ENCODE data around the gene KIF23. TPM values are rescaled to one million over a fixed set of nuclear protein-coding genes. Genes with fewer than 3 reads are reported as not detected.

The KIF23 gene
- total RNA-seq, 2 donors from 2014 or later = 45.0 to 120 TPM

GRCh38 chr15:69467636-69468035 is 53.5 kb downstream of the KIF23 start:
- Mint-ChIP-seq H3K27ac (peak overlapping the region; percentile 80 to 93), H3K9me3 (no peaks in the 10 kb centered on the region), H3K36me3 (no peaks in the 10 kb centered on the region)
- DNase-seq (ENCODE audit: low spot score in 2 of 2) (no peak), ATAC-seq (no peak)

- peak overlapping the region; percentile 80 to 93 for H3K27ac Mint-ChIP-seq
- ATAC-seq (peak; percentile 95 to 97), DNase-seq (ENCODE audit: low spot score in 2 of 2) (peak; percentile 76 to 82)
- no peaks in the 10 kb centered on the region for H3K36me3 Mint-ChIP-seq
- H3K9me3 Mint-ChIP-seq = no peaks in the 10 kb centered on the region
These were observed 54.3 kb downstream of the KIF23 start for GRCh38 chr15:69468241-69469121.

- ATAC-seq (no peak), DNase-seq (ENCODE audit: low spot score in 2 of 2) (no peak)
- Mint-ChIP-seq H3K36me3 (no peaks in the 10 kb centered on the region), H3K27ac (peak overlapping the region; percentile 80 to 93), H3K9me3 (no peaks in the 10 kb centered on the region)
These were observed 55.5 kb downstream of the KIF23 start for GRCh38 chr15:69469467-69470201.

- Mint-ChIP-seq H3K36me3 (no peaks in the 10 kb centered on the region), H3K9me3 (no peaks in the 10 kb centered on the region), H3K27ac (no peak overlapping the region)
- ATAC-seq (no peak), DNase-seq (ENCODE audit: low spot score in 2 of 2) (no peak)
These were observed 57.9 kb downstream of the KIF23 start for GRCh38 chr15:69472046-69472445.

GRCh38 chr15:69472562-69472961 is 58.4 kb downstream of the KIF23 start:
- no peak overlapping the region for H3K27ac Mint-ChIP-seq
- H3K36me3 Mint-ChIP-seq = no peaks in the 10 kb centered on the region
- H3K9me3 Mint-ChIP-seq = no peaks in the 10 kb centered on the region
- DNase-seq (ENCODE audit: low spot score in 2 of 2) (no peak), ATAC-seq (no peak)

- ATAC-seq (no peak), DNase-seq (ENCODE audit: low spot score in 2 of 2) (no peak)
- H3K9me3 Mint-ChIP-seq = no peaks in the 10 kb centered on the region
- peaks cover under 1% of the 10 kb centered on the region in 2 donors for H3K36me3 Mint-ChIP-seq
- H3K27ac Mint-ChIP-seq = peak overlapping the region in 1 of 2 donors; percentile 77
These were observed 60.1 kb downstream of the KIF23 start for GRCh38 chr15:69474291-69474690.

GRCh38 chr15:69474846-69475455 is 60.8 kb downstream of the KIF23 start:
- peaks cover 0 to 6% of the 10 kb centered on the region in 2 donors for H3K9me3 Mint-ChIP-seq
- no peak for DNase-seq (ENCODE audit: low spot score in 2 of 2)
- peaks cover 5 to 6% of the 10 kb centered on the region in 2 donors for H3K36me3 Mint-ChIP-seq
- H3K27ac Mint-ChIP-seq = no peak overlapping the region
- peak in 1 of 2 donors; percentile 41 for ATAC-seq

- peaks cover 0 to 6% of the 10 kb centered on the region in 2 donors for H3K9me3 Mint-ChIP-seq
- DNase-seq (ENCODE audit: low spot score in 2 of 2) = peak; percentile 71 to 81
- peak; percentile 72 to 75 for ATAC-seq
These were observed 61.7 kb downstream of the KIF23 start for GRCh38 chr15:69475769-69476358.

GRCh38 chr15:69476704-69477473 is 62.7 kb downstream of the KIF23 start:
- peaks cover 0 to 6% of the 10 kb centered on the region in 2 donors for H3K9me3 Mint-ChIP-seq
- ATAC-seq (no peak), DNase-seq (ENCODE audit: low spot score in 2 of 2) (no peak)
- H3K27ac Mint-ChIP-seq = no peak overlapping the region
- H3K36me3 Mint-ChIP-seq = peaks cover 5 to 6% of the 10 kb centered on the region in 2 donors

More at GRCh38 chr15:69475769-69476358, 61.7 kb downstream of the KIF23 start:
- Mint-ChIP-seq H3K36me3 (peaks cover 5 to 6% of the 10 kb centered on the region in 2 donors), H3K27ac (no peak overlapping the region)

GRCh38 chr15:69478259-69478781 is 64.2 kb downstream of the KIF23 start:
- H3K27ac Mint-ChIP-seq = no peak overlapping the region
- DNase-seq (ENCODE audit: low spot score in 2 of 2) (peak in 1 of 2 donors; percentile 67), ATAC-seq (peak; percentile 36 to 67)
- peaks cover 5 to 6% of the 10 kb centered on the region in 2 donors for H3K36me3 Mint-ChIP-seq
- H3K9me3 Mint-ChIP-seq = peaks cover 0 to 6% of the 10 kb centered on the region in 2 donors

GRCh38 chr15:69479081-69479480 is 64.9 kb downstream of the KIF23 start:
- ATAC-seq (no peak), DNase-seq (ENCODE audit: low spot score in 2 of 2) (no peak)
- Mint-ChIP-seq H3K36me3 (peaks cover 5 to 6% of the 10 kb centered on the region in 2 donors), H3K27ac (no peak overlapping the region), H3K9me3 (peaks cover 0 to 6% of the 10 kb centered on the region in 2 donors)

GRCh38 chr15:69479971-69480370 is 65.8 kb downstream of the KIF23 start:
- no peak for DNase-seq (ENCODE audit: low spot score in 2 of 2)
- peaks cover 0 to 6% of the 10 kb centered on the region in 2 donors for H3K9me3 Mint-ChIP-seq
- peaks cover 5 to 6% of the 10 kb centered on the region in 2 donors for H3K36me3 Mint-ChIP-seq
- H3K27ac Mint-ChIP-seq = no peak overlapping the region
- no peak for ATAC-seq

GRCh38 chr15:69480932-69481331 is 66.8 kb downstream of the KIF23 start:
- no peak overlapping the region for H3K27ac Mint-ChIP-seq
- peaks cover 2 to 6% of the 10 kb centered on the region in 2 donors for H3K9me3 Mint-ChIP-seq
- H3K36me3 Mint-ChIP-seq = peaks cover 6 to 10% of the 10 kb centered on the region in 2 donors
- no peak for ATAC-seq
- no peak for DNase-seq (ENCODE audit: low spot score in 2 of 2)

GRCh38 chr15:69482686-69483256 is 68.6 kb downstream of the KIF23 start:
- H3K27ac Mint-ChIP-seq = no peak overlapping the region
- no peak for ATAC-seq
- peaks cover 3 to 6% of the 10 kb centered on the region in 2 donors for H3K9me3 Mint-ChIP-seq
- H3K36me3 Mint-ChIP-seq = peaks cover 8 to 12% of the 10 kb centered on the region in 2 donors
- no peak for DNase-seq (ENCODE audit: low spot score in 2 of 2)

- DNase-seq (ENCODE audit: low spot score in 2 of 2) = no peak
- peaks cover under 1 to 3% of the 10 kb centered on the region in 2 donors for H3K9me3 Mint-ChIP-seq
- no peak for ATAC-seq
- peaks cover 4 to 6% of the 10 kb centered on the region in 2 donors for H3K36me3 Mint-ChIP-seq
- H3K27ac Mint-ChIP-seq = no peak overlapping the region
These were observed 70.7 kb downstream of the KIF23 start for GRCh38 chr15:69484837-69485236.

Measured in activated naive CD4-positive, alpha-beta T cell treated with anti-CD3 and anti-CD28 coated beads, Interleukin-2, amount 50 U/mL, for 72 hours (primary cell).